IMR-90 (cell line): ENCODE results near the gene PTPRN2. TPM values are rescaled to one million over a fixed set of nuclear protein-coding genes. Genes with fewer than 3 reads are reported as not detected.

Experiments used
- ATAC-seq: fragments of 200-7000 bp; cut with Tn5 transposase; 2 replicates; pipeline ENCODE4 v1.9.1; 2020; ENCODE audit warnings: low read depth, mild to moderate bottlenecking, moderate library complexity
- BruUV-seq: library from RNA; stranded (reverse); fragments of 400-500 nt; replicated peaks from 2 replicates; lab custom pipeline; 2021; lab: Mats Ljungman, UMichigan
- CTCF ChIA-PET: fragments of 300-600 bp; formaldehyde crosslinking; extraction: SDS; loops from one replicate; lab custom pipeline; 2021; ENCODE audit warnings: antibody characterized with exemption; lab: Yijun Ruan, JAX
- POLR2A ChIA-PET: fragments of 300-600 bp; sonication (Branson Sonifier 250); formaldehyde crosslinking; loops from one replicate; lab custom pipeline; 2022; ENCODE audit warnings: antibody characterized with exemption; ENCODE audit not compliant: unreplicated experiment; lab: Charles Lee
- DNase-seq: peaks from one replicate; pipeline ENCODE4 v3.0.0; 2013
- H2AFZ ChIP-seq: replicated peaks from 2 replicates; pipeline ENCODE3; 2013; ENCODE audit warnings: low read length, mild to moderate bottlenecking; ENCODE audit not compliant: poor library complexity
- H2AK5ac ChIP-seq: 2 replicates; pipeline ENCODE4 v1.6.1; 2013; ENCODE audit warnings: low read depth, low read length, inconsistent platforms
- H2AK9ac ChIP-seq: replicated peaks from 2 replicates; pipeline ENCODE3; 2013; ENCODE audit warnings: mild to moderate bottlenecking, low read depth, low read length, moderate library complexity; ENCODE audit not compliant: poor library complexity
- H2BK120ac ChIP-seq: 2 replicates; pipeline ENCODE4 v1.6.1; 2013; ENCODE audit warnings: low read depth, low read length, inconsistent platforms
- H2BK15ac ChIP-seq: 3 replicates; pipeline ENCODE4 v1.6.1; 2013; ENCODE audit warnings: low read depth, low read length, inconsistent platforms
- H2BK20ac ChIP-seq: 2 replicates; pipeline ENCODE4 v1.6.1; 2013; ENCODE audit warnings: low read depth, mild to moderate bottlenecking, inconsistent platforms, low read length, moderate library complexity
- H2BK5ac ChIP-seq: 2 replicates; pipeline ENCODE4 v1.6.1; 2013; ENCODE audit warnings: mild to moderate bottlenecking, low read depth, low read length, inconsistent platforms; ENCODE audit not compliant: poor library complexity, severe bottlenecking
- H3K14ac ChIP-seq: replicated peaks from 2 replicates; pipeline ENCODE4 v1.6.1; 2013; ENCODE audit warnings: low read depth, low read length, inconsistent platforms
- H3K18ac ChIP-seq: 2 replicates; pipeline ENCODE4 v1.6.1; 2013; ENCODE audit warnings: low read depth, low read length, control low read depth
- H3K23ac ChIP-seq: 2 replicates; pipeline ENCODE4 v1.6.1; 2013; ENCODE audit warnings: low read depth, low read length, inconsistent platforms
- H3K27ac ChIP-seq: 2 replicates; pipeline ENCODE4 v1.5.1; 2013; ENCODE audit warnings: mild to moderate bottlenecking, control low read depth, low read length; ENCODE audit not compliant: insufficient read depth
- H3K27me3 ChIP-seq: 2 replicates; pipeline ENCODE4 v1.6.1; 2013; ENCODE audit warnings: low read length; ENCODE audit not compliant: control insufficient read depth, insufficient read depth
- H3K36me3 ChIP-seq: 2 replicates; pipeline ENCODE4 v1.6.1; 2013; ENCODE audit warnings: low read length, mixed read lengths; ENCODE audit not compliant: control insufficient read depth, insufficient read depth
- H3K4ac ChIP-seq: 2 replicates; pipeline ENCODE4 v1.6.1; 2013; ENCODE audit warnings: low read depth, low read length, inconsistent platforms
- H3K4me1 ChIP-seq: 2 replicates; pipeline ENCODE4 v1.6.1; 2013; ENCODE audit warnings: low read length, mixed read lengths; ENCODE audit not compliant: control insufficient read depth, insufficient read depth
- H3K4me2 ChIP-seq: 2 replicates; pipeline ENCODE4 v1.6.1; 2013; ENCODE audit warnings: low read depth, mild to moderate bottlenecking, control low read depth, low read length, moderate library complexity
- H3K4me3 ChIP-seq: 2 replicates; pipeline ENCODE4 v1.5.1; 2013; ENCODE audit warnings: low read depth, mild to moderate bottlenecking, control low read depth, low read length, moderate library complexity; ENCODE audit not compliant: insufficient read depth
- H3K56ac ChIP-seq: 2 replicates; pipeline ENCODE4 v1.6.1; 2013; ENCODE audit warnings: low read length, inconsistent platforms; ENCODE audit not compliant: insufficient read depth; ENCODE audit errors: extremely low read depth
- H3K79me1 ChIP-seq, 2 experiments: 2 replicates each; pipeline ENCODE4 v1.6.1; 2013; ENCODE audit warnings: low read length in 2 of 2, inconsistent platforms in 1 of 2, low read depth in 1 of 2
- H3K9ac ChIP-seq: 2 replicates; pipeline ENCODE4 v1.6.1; 2013; ENCODE audit warnings: low read depth, low read length, control low read depth
- H3K9me1 ChIP-seq: 2 replicates; pipeline ENCODE4 v1.6.1; 2013; ENCODE audit warnings: low read length, inconsistent platforms; ENCODE audit not compliant: insufficient read depth
- H3K9me3 ChIP-seq: 2 replicates; pipeline ENCODE4 v1.6.1; 2013; ENCODE audit warnings: low read length; ENCODE audit not compliant: control insufficient read depth, insufficient read depth
- H4K20me1 ChIP-seq: 2 replicates; pipeline ENCODE4 v1.6.1; 2013; ENCODE audit warnings: low read length, inconsistent platforms; ENCODE audit not compliant: insufficient read depth
- H4K5ac ChIP-seq: 2 replicates; pipeline ENCODE4 v1.6.1; 2013; ENCODE audit warnings: mild to moderate bottlenecking, low read depth, low read length, control low read depth
- H4K8ac ChIP-seq, 2 experiments: 2 replicates each; pipeline ENCODE4 v1.6.1; 2013; ENCODE audit warnings: low read depth in 2 of 2, low read length in 2 of 2, control low read depth in 1 of 2, inconsistent platforms in 1 of 2
- H4K91ac ChIP-seq: 2 replicates; pipeline ENCODE4 v1.6.1; 2013; ENCODE audit warnings: low read depth, low read length, inconsistent platforms; ENCODE audit not compliant: insufficient read depth
- BHLHE40 ChIP-seq: fragments of 150-350 bp; IDR thresholded peaks from 2 replicates; pipeline ENCODE4 v1.6.1; 2016; ENCODE audit warnings: mild to moderate bottlenecking, low read depth, low read length
- CEBPB ChIP-seq: IDR thresholded peaks from 2 replicates; pipeline ENCODE4 v1.6.1; 2012; ENCODE audit warnings: low read depth, low read length, improper control_type of control experiment
- CHD1 ChIP-seq: IDR thresholded peaks from 2 replicates; pipeline ENCODE4 v1.6.1; 2012; ENCODE audit warnings: low read depth, low read length, improper control_type of control experiment
- FOS ChIP-seq: fragments of 150-350 bp; IDR thresholded peaks from 2 replicates; pipeline ENCODE4 v1.6.1; 2016; ENCODE audit warnings: low read depth, low read length
- MAFK ChIP-seq: IDR thresholded peaks from 2 replicates; pipeline ENCODE4 v1.6.1; 2012; ENCODE audit warnings: low read depth, low read length, improper control_type of control experiment
- MAZ ChIP-seq: IDR thresholded peaks from 2 replicates; pipeline ENCODE4 v1.6.1; 2012; ENCODE audit warnings: low read depth, mild to moderate bottlenecking, low read length, improper control_type of control experiment, moderate library complexity, borderline replicate concordance
- MXI1 ChIP-seq: IDR thresholded peaks from 2 replicates; pipeline ENCODE4 v1.6.1; 2012; ENCODE audit warnings: low read depth, mild to moderate bottlenecking, low read length, moderate library complexity, borderline replicate concordance
- NFE2L2 ChIP-seq: fragments of 150-350 bp; IDR thresholded peaks from 2 replicates; pipeline ENCODE4 v1.6.1; 2016; ENCODE audit warnings: low read depth, mild to moderate bottlenecking, low read length
- POLR2A ChIP-seq: IDR thresholded peaks from 2 replicates; pipeline ENCODE4 v1.6.1; 2012; ENCODE audit warnings: mild to moderate bottlenecking, low read depth, low read length
- RAD21 ChIP-seq: IDR thresholded peaks from 2 replicates; pipeline ENCODE4 v1.6.1; 2012; ENCODE audit warnings: low read length, improper control_type of control experiment
- RCOR1 ChIP-seq: IDR thresholded peaks from 2 replicates; pipeline ENCODE4 v1.6.1; 2012; ENCODE audit warnings: mild to moderate bottlenecking, low read length, improper control_type of control experiment; ENCODE audit not compliant: insufficient replicate concordance
- RFX5 ChIP-seq: IDR thresholded peaks from 2 replicates; pipeline ENCODE4 v1.8.0; 2012; ENCODE audit warnings: low read depth, mild to moderate bottlenecking, low read length, moderate library complexity
- SMC3 ChIP-seq: fragments of 150-350 bp; IDR thresholded peaks from 2 replicates; pipeline ENCODE4 v1.6.1; 2016; ENCODE audit warnings: low read depth, mild to moderate bottlenecking, antibody characterized with exemption, low read length, moderate library complexity
- USF2 ChIP-seq: fragments of 150-350 bp; IDR thresholded peaks from 2 replicates; pipeline ENCODE4 v1.6.1; 2017; ENCODE audit warnings: mild to moderate bottlenecking, antibody characterized with exemption, low read length, low read depth
- WGBS, 2 experiments: methylation state at CpG; one replicate each; pipeline versions ENCODE4 v1.1.5 to v1.1.7; 2013; ENCODE audit warnings: missing lambda C conversion rate in 2 of 2; ENCODE audit not compliant: insufficient read length in 1 of 2; ENCODE audit errors: extremely low coverage in 2 of 2; 5-methylcytosine and 5-hydroxymethylcytosine counted together
- dilution Hi-C: fragments of 300-500 bp; cut with HindIII; formaldehyde crosslinking; loops from one replicate; pipeline ENCODE4 v1.14.3; 2018; ENCODE audit warnings: low sequenced_read_pairs; ENCODE audit not compliant: unreplicated experiment
- in situ Hi-C: fragments of 300-500 bp; cut with MboI; formaldehyde crosslinking; loops from 3 replicates; pipeline ENCODE4 v1.14.3; 2019; ENCODE audit warnings: low sequenced_read_pairs, inconsistent platforms, mixed read lengths
- intact Hi-C: fragments of 100-400 bp; cut with micrococcal nuclease; formaldehyde crosslinking; loops from 2 replicates; pipeline ENCODE4 v1.10.0; 2022
- polyA plus RNA-seq, 3 experiments: library from polyadenylated mRNA; depleted of rRNA; stranded (reverse); fragments of >200 nt; gene quantifications; 2 replicates each; pipeline ENCODE4 v1.2.3, GENCODE V29; 2012; ENCODE audit warnings: low replicate concordance in 1 of 3
- total RNA-seq: library from RNA; depleted of rRNA; stranded (reverse); fragments of >200 nt; gene quantifications from 2 replicates; pipeline ENCODE4 v1.2.3, GENCODE V29; 2012
- TF ChIP-seq, protein P1 (sequence below): fragments of 150-350 bp; IDR thresholded peaks from 2 replicates; pipeline ENCODE4 v1.6.1; 2016; ENCODE audit warnings: low read depth, mild to moderate bottlenecking, low read length, moderate library complexity, borderline replicate concordance
- TF ChIP-seq, protein P2 (sequence below): conservative IDR thresholded peaks from 2 replicates; pipeline ENCODE4 v1.5.1; 2012; ENCODE audit warnings: mild to moderate bottlenecking, low read depth, low read length, improper control_type of control experiment

Gene PTPRN2
- total and polyA plus RNA-seq, 2 of the 4 experiments (the other 2 are of a cell fraction) = 0.03 TPM; not detected in 1

GRCh38 chr7:158103378-158103777 is 484.2 kb downstream of the PTPRN2 start:
- Histone ChIP-seq H3K27me3 (no peaks in the 10 kb centered on the region), H3K79me1 (no peaks in the 10 kb centered on the region), H3K9me1 (no peaks in the 10 kb centered on the region), H3K4me2 (no peak overlapping the region), H2BK120ac (no peak overlapping the region), H3K14ac (no peak overlapping the region), H3K9ac (no peak overlapping the region), H3K18ac (no peak overlapping the region), H3K23ac (no peak overlapping the region), H2AK5ac (no peak overlapping the region), H4K91ac (no peak overlapping the region), H4K8ac (no peak overlapping the region), H3K9me3 (peaks cover 52% of the 10 kb centered on the region), H3K4me1 (no peaks in the 10 kb centered on the region), H4K5ac (no peak overlapping the region), H3K56ac (no peak overlapping the region), H3K4ac (no peak overlapping the region), H3K4me3 (no peak overlapping the region), H2BK15ac (no peak overlapping the region), H2BK20ac (no peak overlapping the region), H4K20me1 (no peaks in the 10 kb centered on the region), H2AFZ (no peak overlapping the region), H2AK9ac (no peak overlapping the region), H3K27ac (no peak overlapping the region), H3K36me3 (no peaks in the 10 kb centered on the region), H2BK5ac (no peak overlapping the region)
- dilution Hi-C loops = no loop called here
- DNase-seq = no peak
- ATAC-seq = no peak
- BruUV-seq = no TSS peak
- intact Hi-C loops = no loop called here
- in situ Hi-C loops = no loop called here
- WGBS, 2 experiments = 45% methylated on average over 2 of the region's 7 CpGs; no CpG with 5 or more reads in 1 of the 2 experiments
- no peak for TF ChIP-seq MXI1
- TF ChIP-seq RFX5 = no peak
- TF ChIP-seq POLR2A = no peak
- TF ChIP-seq, protein P1, sequence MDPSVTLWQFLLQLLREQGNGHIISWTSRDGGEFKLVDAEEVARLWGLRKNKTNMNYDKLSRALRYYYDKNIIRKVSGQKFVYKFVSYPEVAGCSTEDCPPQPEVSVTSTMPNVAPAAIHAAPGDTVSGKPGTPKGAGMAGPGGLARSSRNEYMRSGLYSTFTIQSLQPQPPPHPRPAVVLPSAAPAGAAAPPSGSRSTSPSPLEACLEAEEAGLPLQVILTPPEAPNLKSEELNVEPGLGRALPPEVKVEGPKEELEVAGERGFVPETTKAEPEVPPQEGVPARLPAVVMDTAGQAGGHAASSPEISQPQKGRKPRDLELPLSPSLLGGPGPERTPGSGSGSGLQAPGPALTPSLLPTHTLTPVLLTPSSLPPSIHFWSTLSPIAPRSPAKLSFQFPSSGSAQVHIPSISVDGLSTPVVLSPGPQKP = no peak
- TF ChIP-seq, protein P2, sequence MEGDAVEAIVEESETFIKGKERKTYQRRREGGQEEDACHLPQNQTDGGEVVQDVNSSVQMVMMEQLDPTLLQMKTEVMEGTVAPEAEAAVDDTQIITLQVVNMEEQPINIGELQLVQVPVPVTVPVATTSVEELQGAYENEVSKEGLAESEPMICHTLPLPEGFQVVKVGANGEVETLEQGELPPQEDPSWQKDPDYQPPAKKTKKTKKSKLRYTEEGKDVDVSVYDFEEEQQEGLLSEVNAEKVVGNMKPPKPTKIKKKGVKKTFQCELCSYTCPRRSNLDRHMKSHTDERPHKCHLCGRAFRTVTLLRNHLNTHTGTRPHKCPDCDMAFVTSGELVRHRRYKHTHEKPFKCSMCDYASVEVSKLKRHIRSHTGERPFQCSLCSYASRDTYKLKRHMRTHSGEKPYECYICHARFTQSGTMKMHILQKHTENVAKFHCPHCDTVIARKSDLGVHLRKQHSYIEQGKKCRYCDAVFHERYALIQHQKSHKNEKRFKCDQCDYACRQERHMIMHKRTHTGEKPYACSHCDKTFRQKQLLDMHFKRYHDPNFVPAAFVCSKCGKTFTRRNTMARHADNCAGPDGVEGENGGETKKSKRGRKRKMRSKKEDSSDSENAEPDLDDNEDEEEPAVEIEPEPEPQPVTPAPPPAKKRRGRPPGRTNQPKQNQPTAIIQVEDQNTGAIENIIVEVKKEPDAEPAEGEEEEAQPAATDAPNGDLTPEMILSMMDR = no peak
- no peak for TF ChIP-seq MAFK
- TF ChIP-seq FOS = no peak
- TF ChIP-seq BHLHE40 = no peak
- no peak for TF ChIP-seq USF2
- TF ChIP-seq CHD1 = no peak
- no peak for TF ChIP-seq SMC3
- no peak for TF ChIP-seq CEBPB
- TF ChIP-seq NFE2L2 = no peak
- TF ChIP-seq MAZ = no peak
- no peak for TF ChIP-seq RCOR1
- TF ChIP-seq RAD21 = no peak
- ChIA-PET POLR2A (no interaction called here), CTCF (no interaction called here)
